HL-60 (cell line): Measurements from ENCODE around the gene SPATA13.
"Not testable (repeated sequence)": the region's sequence is repeated elsewhere in the genome, so short reads cannot be mapped to it uniquely, and the experiment has no call there.

ENCODE experiments used
- POLR2AphosphoS5 ChIP-seq: IDR thresholded peaks from 2 replicates; pipeline ENCODE4 v1.6.1; 2012; ENCODE audit warnings: low read depth
- TF ChIP-seq, protein P1 (sequence below): IDR thresholded peaks from one replicate; pipeline ENCODE4 v1.5.1; 2011; ENCODE audit warnings: low read length, control low read depth, inconsistent platforms; ENCODE audit not compliant: insufficient read depth
- TF ChIP-seq, protein P2 (sequence below): IDR thresholded peaks from 2 replicates; pipeline ENCODE4 v1.6.1; 2012; ENCODE audit warnings: low read depth; ENCODE audit not compliant: insufficient replicate concordance

DNA sequence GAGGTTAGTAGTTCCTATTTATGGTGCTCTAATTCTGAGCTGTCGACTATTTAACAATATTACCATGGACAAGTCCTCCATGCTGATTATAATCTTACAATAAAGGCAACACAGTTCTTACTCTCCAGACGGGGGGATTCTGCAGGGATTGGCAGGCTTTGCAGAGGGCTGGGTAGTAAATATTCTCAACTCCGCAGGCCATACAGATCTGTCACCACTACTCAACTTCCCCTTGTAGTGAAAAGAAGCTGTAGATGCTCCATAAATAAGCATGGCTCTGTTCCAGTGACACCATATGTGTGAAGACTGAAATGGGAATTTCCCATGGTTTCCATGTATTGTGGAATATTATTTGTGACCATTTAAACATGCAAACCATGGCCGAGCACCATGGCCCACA, 158.4 kb downstream of the SPATA13 start:
- not testable (repeated sequence) for TF ChIP-seq POLR2AphosphoS5
- TF ChIP-seq, protein P1, sequence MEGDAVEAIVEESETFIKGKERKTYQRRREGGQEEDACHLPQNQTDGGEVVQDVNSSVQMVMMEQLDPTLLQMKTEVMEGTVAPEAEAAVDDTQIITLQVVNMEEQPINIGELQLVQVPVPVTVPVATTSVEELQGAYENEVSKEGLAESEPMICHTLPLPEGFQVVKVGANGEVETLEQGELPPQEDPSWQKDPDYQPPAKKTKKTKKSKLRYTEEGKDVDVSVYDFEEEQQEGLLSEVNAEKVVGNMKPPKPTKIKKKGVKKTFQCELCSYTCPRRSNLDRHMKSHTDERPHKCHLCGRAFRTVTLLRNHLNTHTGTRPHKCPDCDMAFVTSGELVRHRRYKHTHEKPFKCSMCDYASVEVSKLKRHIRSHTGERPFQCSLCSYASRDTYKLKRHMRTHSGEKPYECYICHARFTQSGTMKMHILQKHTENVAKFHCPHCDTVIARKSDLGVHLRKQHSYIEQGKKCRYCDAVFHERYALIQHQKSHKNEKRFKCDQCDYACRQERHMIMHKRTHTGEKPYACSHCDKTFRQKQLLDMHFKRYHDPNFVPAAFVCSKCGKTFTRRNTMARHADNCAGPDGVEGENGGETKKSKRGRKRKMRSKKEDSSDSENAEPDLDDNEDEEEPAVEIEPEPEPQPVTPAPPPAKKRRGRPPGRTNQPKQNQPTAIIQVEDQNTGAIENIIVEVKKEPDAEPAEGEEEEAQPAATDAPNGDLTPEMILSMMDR: not testable (repeated sequence)
- TF ChIP-seq, protein P2, sequence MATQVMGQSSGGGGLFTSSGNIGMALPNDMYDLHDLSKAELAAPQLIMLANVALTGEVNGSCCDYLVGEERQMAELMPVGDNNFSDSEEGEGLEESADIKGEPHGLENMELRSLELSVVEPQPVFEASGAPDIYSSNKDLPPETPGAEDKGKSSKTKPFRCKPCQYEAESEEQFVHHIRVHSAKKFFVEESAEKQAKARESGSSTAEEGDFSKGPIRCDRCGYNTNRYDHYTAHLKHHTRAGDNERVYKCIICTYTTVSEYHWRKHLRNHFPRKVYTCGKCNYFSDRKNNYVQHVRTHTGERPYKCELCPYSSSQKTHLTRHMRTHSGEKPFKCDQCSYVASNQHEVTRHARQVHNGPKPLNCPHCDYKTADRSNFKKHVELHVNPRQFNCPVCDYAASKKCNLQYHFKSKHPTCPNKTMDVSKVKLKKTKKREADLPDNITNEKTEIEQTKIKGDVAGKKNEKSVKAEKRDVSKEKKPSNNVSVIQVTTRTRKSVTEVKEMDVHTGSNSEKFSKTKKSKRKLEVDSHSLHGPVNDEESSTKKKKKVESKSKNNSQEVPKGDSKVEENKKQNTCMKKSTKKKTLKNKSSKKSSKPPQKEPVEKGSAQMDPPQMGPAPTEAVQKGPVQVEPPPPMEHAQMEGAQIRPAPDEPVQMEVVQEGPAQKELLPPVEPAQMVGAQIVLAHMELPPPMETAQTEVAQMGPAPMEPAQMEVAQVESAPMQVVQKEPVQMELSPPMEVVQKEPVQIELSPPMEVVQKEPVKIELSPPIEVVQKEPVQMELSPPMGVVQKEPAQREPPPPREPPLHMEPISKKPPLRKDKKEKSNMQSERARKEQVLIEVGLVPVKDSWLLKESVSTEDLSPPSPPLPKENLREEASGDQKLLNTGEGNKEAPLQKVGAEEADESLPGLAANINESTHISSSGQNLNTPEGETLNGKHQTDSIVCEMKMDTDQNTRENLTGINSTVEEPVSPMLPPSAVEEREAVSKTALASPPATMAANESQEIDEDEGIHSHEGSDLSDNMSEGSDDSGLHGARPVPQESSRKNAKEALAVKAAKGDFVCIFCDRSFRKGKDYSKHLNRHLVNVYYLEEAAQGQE: not testable (repeated sequence)
